IMR-90 (cell line): ENCODE measurements around the gene TSPEAR. TPM values are rescaled to one million over a fixed set of nuclear protein-coding genes. Genes with fewer than 3 reads are reported as not detected.

Experiments used
- ATAC-seq: fragments of 200-7000 bp; cut with Tn5 transposase; 2 replicates; pipeline ENCODE4 v1.9.1; 2020; ENCODE audit warnings: low read depth, mild to moderate bottlenecking, moderate library complexity
- BruUV-seq: library from RNA; stranded (reverse); fragments of 400-500 nt; replicated peaks from 2 replicates; lab custom pipeline; 2021; lab: Mats Ljungman, UMichigan
- CTCF ChIA-PET: fragments of 300-600 bp; formaldehyde crosslinking; extraction: SDS; loops from one replicate; lab custom pipeline; 2021; ENCODE audit warnings: antibody characterized with exemption; lab: Yijun Ruan, JAX
- POLR2A ChIA-PET: fragments of 300-600 bp; sonication (Branson Sonifier 250); formaldehyde crosslinking; loops from one replicate; lab custom pipeline; 2022; ENCODE audit warnings: antibody characterized with exemption; ENCODE audit not compliant: unreplicated experiment; lab: Charles Lee
- DNase-seq: peaks from one replicate; pipeline ENCODE4 v3.0.0; 2013
- H2AFZ ChIP-seq: replicated peaks from 2 replicates; pipeline ENCODE3; 2013; ENCODE audit warnings: low read length, mild to moderate bottlenecking; ENCODE audit not compliant: poor library complexity
- H2AK5ac ChIP-seq: 2 replicates; pipeline ENCODE4 v1.6.1; 2013; ENCODE audit warnings: low read depth, low read length, inconsistent platforms
- H2AK9ac ChIP-seq: replicated peaks from 2 replicates; pipeline ENCODE3; 2013; ENCODE audit warnings: mild to moderate bottlenecking, low read depth, low read length, moderate library complexity; ENCODE audit not compliant: poor library complexity
- H2BK120ac ChIP-seq: 2 replicates; pipeline ENCODE4 v1.6.1; 2013; ENCODE audit warnings: low read depth, low read length, inconsistent platforms
- H2BK15ac ChIP-seq: 3 replicates; pipeline ENCODE4 v1.6.1; 2013; ENCODE audit warnings: low read depth, low read length, inconsistent platforms
- H2BK20ac ChIP-seq: 2 replicates; pipeline ENCODE4 v1.6.1; 2013; ENCODE audit warnings: low read depth, mild to moderate bottlenecking, inconsistent platforms, low read length, moderate library complexity
- H2BK5ac ChIP-seq: 2 replicates; pipeline ENCODE4 v1.6.1; 2013; ENCODE audit warnings: mild to moderate bottlenecking, low read depth, low read length, inconsistent platforms; ENCODE audit not compliant: poor library complexity, severe bottlenecking
- H3K14ac ChIP-seq: replicated peaks from 2 replicates; pipeline ENCODE4 v1.6.1; 2013; ENCODE audit warnings: low read depth, low read length, inconsistent platforms
- H3K18ac ChIP-seq: 2 replicates; pipeline ENCODE4 v1.6.1; 2013; ENCODE audit warnings: low read depth, low read length, control low read depth
- H3K23ac ChIP-seq: 2 replicates; pipeline ENCODE4 v1.6.1; 2013; ENCODE audit warnings: low read depth, low read length, inconsistent platforms
- H3K27ac ChIP-seq: 2 replicates; pipeline ENCODE4 v1.5.1; 2013; ENCODE audit warnings: mild to moderate bottlenecking, control low read depth, low read length; ENCODE audit not compliant: insufficient read depth
- H3K27me3 ChIP-seq: 2 replicates; pipeline ENCODE4 v1.6.1; 2013; ENCODE audit warnings: low read length; ENCODE audit not compliant: control insufficient read depth, insufficient read depth
- H3K36me3 ChIP-seq: 2 replicates; pipeline ENCODE4 v1.6.1; 2013; ENCODE audit warnings: low read length, mixed read lengths; ENCODE audit not compliant: control insufficient read depth, insufficient read depth
- H3K4ac ChIP-seq: 2 replicates; pipeline ENCODE4 v1.6.1; 2013; ENCODE audit warnings: low read depth, low read length, inconsistent platforms
- H3K4me1 ChIP-seq: 2 replicates; pipeline ENCODE4 v1.6.1; 2013; ENCODE audit warnings: low read length, mixed read lengths; ENCODE audit not compliant: control insufficient read depth, insufficient read depth
- H3K4me2 ChIP-seq: 2 replicates; pipeline ENCODE4 v1.6.1; 2013; ENCODE audit warnings: low read depth, mild to moderate bottlenecking, control low read depth, low read length, moderate library complexity
- H3K4me3 ChIP-seq: 2 replicates; pipeline ENCODE4 v1.5.1; 2013; ENCODE audit warnings: low read depth, mild to moderate bottlenecking, control low read depth, low read length, moderate library complexity; ENCODE audit not compliant: insufficient read depth
- H3K56ac ChIP-seq: 2 replicates; pipeline ENCODE4 v1.6.1; 2013; ENCODE audit warnings: low read length, inconsistent platforms; ENCODE audit not compliant: insufficient read depth; ENCODE audit errors: extremely low read depth
- H3K79me1 ChIP-seq, 2 experiments: 2 replicates each; pipeline ENCODE4 v1.6.1; 2013; ENCODE audit warnings: low read length in 2 of 2, inconsistent platforms in 1 of 2, low read depth in 1 of 2
- H3K9ac ChIP-seq: 2 replicates; pipeline ENCODE4 v1.6.1; 2013; ENCODE audit warnings: low read depth, low read length, control low read depth
- H3K9me1 ChIP-seq: 2 replicates; pipeline ENCODE4 v1.6.1; 2013; ENCODE audit warnings: low read length, inconsistent platforms; ENCODE audit not compliant: insufficient read depth
- H3K9me3 ChIP-seq: 2 replicates; pipeline ENCODE4 v1.6.1; 2013; ENCODE audit warnings: low read length; ENCODE audit not compliant: control insufficient read depth, insufficient read depth
- H4K20me1 ChIP-seq: 2 replicates; pipeline ENCODE4 v1.6.1; 2013; ENCODE audit warnings: low read length, inconsistent platforms; ENCODE audit not compliant: insufficient read depth
- H4K5ac ChIP-seq: 2 replicates; pipeline ENCODE4 v1.6.1; 2013; ENCODE audit warnings: mild to moderate bottlenecking, low read depth, low read length, control low read depth
- H4K8ac ChIP-seq, 2 experiments: 2 replicates each; pipeline ENCODE4 v1.6.1; 2013; ENCODE audit warnings: low read depth in 2 of 2, low read length in 2 of 2, control low read depth in 1 of 2, inconsistent platforms in 1 of 2
- H4K91ac ChIP-seq: 2 replicates; pipeline ENCODE4 v1.6.1; 2013; ENCODE audit warnings: low read depth, low read length, inconsistent platforms; ENCODE audit not compliant: insufficient read depth
- BHLHE40 ChIP-seq: fragments of 150-350 bp; IDR thresholded peaks from 2 replicates; pipeline ENCODE4 v1.6.1; 2016; ENCODE audit warnings: mild to moderate bottlenecking, low read depth, low read length
- CEBPB ChIP-seq: IDR thresholded peaks from 2 replicates; pipeline ENCODE4 v1.6.1; 2012; ENCODE audit warnings: low read depth, low read length, improper control_type of control experiment
- CTCF ChIP-seq: conservative IDR thresholded peaks from 2 replicates; pipeline ENCODE4 v1.5.1; 2012; ENCODE audit warnings: mild to moderate bottlenecking, low read depth, low read length, improper control_type of control experiment
- MAFK ChIP-seq: IDR thresholded peaks from 2 replicates; pipeline ENCODE4 v1.6.1; 2012; ENCODE audit warnings: low read depth, low read length, improper control_type of control experiment
- MAZ ChIP-seq: IDR thresholded peaks from 2 replicates; pipeline ENCODE4 v1.6.1; 2012; ENCODE audit warnings: low read depth, mild to moderate bottlenecking, low read length, improper control_type of control experiment, moderate library complexity, borderline replicate concordance
- MXI1 ChIP-seq: IDR thresholded peaks from 2 replicates; pipeline ENCODE4 v1.6.1; 2012; ENCODE audit warnings: low read depth, mild to moderate bottlenecking, low read length, moderate library complexity, borderline replicate concordance
- NFE2L2 ChIP-seq: fragments of 150-350 bp; IDR thresholded peaks from 2 replicates; pipeline ENCODE4 v1.6.1; 2016; ENCODE audit warnings: low read depth, mild to moderate bottlenecking, low read length
- RAD21 ChIP-seq: IDR thresholded peaks from 2 replicates; pipeline ENCODE4 v1.6.1; 2012; ENCODE audit warnings: low read length, improper control_type of control experiment
- RCOR1 ChIP-seq: IDR thresholded peaks from 2 replicates; pipeline ENCODE4 v1.6.1; 2012; ENCODE audit warnings: mild to moderate bottlenecking, low read length, improper control_type of control experiment; ENCODE audit not compliant: insufficient replicate concordance
- SMC3 ChIP-seq: fragments of 150-350 bp; IDR thresholded peaks from 2 replicates; pipeline ENCODE4 v1.6.1; 2016; ENCODE audit warnings: low read depth, mild to moderate bottlenecking, antibody characterized with exemption, low read length, moderate library complexity
- WGBS, 2 experiments: methylation state at CpG; one replicate each; pipeline versions ENCODE4 v1.1.5 to v1.1.7; 2013; ENCODE audit warnings: missing lambda C conversion rate in 2 of 2; ENCODE audit not compliant: insufficient read length in 1 of 2; ENCODE audit errors: extremely low coverage in 2 of 2; 5-methylcytosine and 5-hydroxymethylcytosine counted together
- dilution Hi-C: fragments of 300-500 bp; cut with HindIII; formaldehyde crosslinking; loops from one replicate; pipeline ENCODE4 v1.14.3; 2018; ENCODE audit warnings: low sequenced_read_pairs; ENCODE audit not compliant: unreplicated experiment
- in situ Hi-C: fragments of 300-500 bp; cut with MboI; formaldehyde crosslinking; loops from 3 replicates; pipeline ENCODE4 v1.14.3; 2019; ENCODE audit warnings: low sequenced_read_pairs, inconsistent platforms, mixed read lengths
- intact Hi-C: fragments of 100-400 bp; cut with micrococcal nuclease; formaldehyde crosslinking; loops from 2 replicates; pipeline ENCODE4 v1.10.0; 2022
- polyA plus RNA-seq, 3 experiments: library from polyadenylated mRNA; depleted of rRNA; stranded (reverse); fragments of >200 nt; gene quantifications; 2 replicates each; pipeline ENCODE4 v1.2.3, GENCODE V29; 2012; ENCODE audit warnings: low replicate concordance in 1 of 3
- total RNA-seq: library from RNA; depleted of rRNA; stranded (reverse); fragments of >200 nt; gene quantifications from 2 replicates; pipeline ENCODE4 v1.2.3, GENCODE V29; 2012

Gene TSPEAR
- total and polyA plus RNA-seq, 2 of the 4 experiments (the other 2 are of a cell fraction), result not detected

GRCh38 chr21:44450999-44451398 lies 260.4 kb downstream of the TSPEAR start:
- no TSS peak for BruUV-seq
- H2BK120ac ChIP-seq, result no peak overlapping the region
- no peaks in the 10 kb centered on the region for H3K36me3 ChIP-seq
- no peaks in the 10 kb centered on the region for H3K4me1 ChIP-seq
- H3K9ac ChIP-seq, result no peak overlapping the region
- intact Hi-C loops (no loop called here), dilution Hi-C loops (no loop called here), in situ Hi-C loops (no loop called here)
- no peak overlapping the region for H3K56ac ChIP-seq
- no peak overlapping the region for H3K4me2 ChIP-seq
- no peaks in the 10 kb centered on the region for H3K9me1 ChIP-seq
- no peak overlapping the region for H2AK9ac ChIP-seq
- no peak overlapping the region for H4K91ac ChIP-seq
- TF ChIP-seq CEBPB (no peak), BHLHE40 (no peak), MXI1 (no peak), NFE2L2 (no peak), SMC3 (no peak), CTCF (no peak), RCOR1 (no peak), RAD21 (no peak), MAZ (no peak), MAFK (no peak)
- no peak overlapping the region for H2BK20ac ChIP-seq
- no peaks in the 10 kb centered on the region for H3K9me3 ChIP-seq
- H2AK5ac ChIP-seq, result no peak overlapping the region
- H3K4me3 ChIP-seq, result no peak overlapping the region
- ChIA-PET CTCF (no interaction called here), POLR2A (no interaction called here)
- H2BK5ac ChIP-seq, result no peak overlapping the region
- no peak overlapping the region for H3K23ac ChIP-seq
- WGBS, 2 experiments, result 76% methylated on average over 10 of the region's 14 CpGs; no CpG with 5 or more reads in 1 of the 2 experiments
- H4K8ac ChIP-seq, result no peak overlapping the region
- no peak overlapping the region for H3K18ac ChIP-seq
- no peaks in the 10 kb centered on the region for H3K79me1 ChIP-seq
- peaks cover 20% of the 10 kb centered on the region for H3K27me3 ChIP-seq
- no peak overlapping the region for H4K5ac ChIP-seq
- no peak overlapping the region for H3K14ac ChIP-seq
- H4K20me1 ChIP-seq, result no peaks in the 10 kb centered on the region
- DNase-seq (no peak), ATAC-seq (no peak)
- no peak overlapping the region for H2BK15ac ChIP-seq
- no peak overlapping the region for H3K4ac ChIP-seq
- no peak overlapping the region for H2AFZ ChIP-seq
- no peak overlapping the region for H3K27ac ChIP-seq
